GM10266 (cell line): ENCODE measurements around the gene UBASH3A.

ENCODE experiments used
- DNase-seq: peaks from one replicate; pipeline ENCODE4 v3.0.0; 2012; ENCODE audit errors: extremely low spot score
- CTCF ChIP-seq: IDR thresholded peaks from 2 replicates; pipeline ENCODE4 v1.5.1; 2012; ENCODE audit warnings: mild to moderate bottlenecking, low read depth; ENCODE audit not compliant: control insufficient read depth, insufficient read depth; ENCODE audit errors: missing control alignments

UBASH3A gene

GRCh38 chr21:42431196-42431595 is 27.5 kb downstream of the UBASH3A start:
- no peak for DNase-seq
- no peak for TF ChIP-seq CTCF

DNA sequence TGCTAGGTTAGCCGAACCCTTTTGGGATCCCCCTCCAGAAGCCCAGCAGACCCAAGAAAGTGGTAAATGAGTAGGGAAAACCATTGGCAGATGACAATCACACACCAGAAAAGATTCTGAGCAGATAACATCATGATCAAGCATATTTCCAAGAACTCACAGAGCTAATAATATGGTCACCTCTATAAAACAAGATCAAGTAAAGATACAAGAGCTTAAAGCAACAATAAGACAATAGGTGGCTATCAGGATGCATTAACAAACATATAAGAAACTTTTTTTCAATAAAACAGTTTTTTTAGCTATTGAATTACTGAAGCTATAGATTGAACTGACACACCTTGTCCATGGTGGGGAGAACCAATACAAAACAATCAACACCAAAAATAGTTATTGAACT is 29.0 kb downstream of the UBASH3A start:
- DNase-seq: no peak

GRCh38 chr21:42433946-42434551 is 30.3 kb downstream of the UBASH3A start:
- DNase-seq: no peak
- TF ChIP-seq CTCF: no peak

More for the DNA sequence above, 29.0 kb downstream of the UBASH3A start:
- TF ChIP-seq CTCF: no peak

GRCh38 chr21:42434884-42435283 is 31.2 kb downstream of the UBASH3A start:
- DNase-seq: no peak
- no peak for TF ChIP-seq CTCF

- no peak for TF ChIP-seq CTCF
- no peak for DNase-seq
These were observed 31.7 kb downstream of the UBASH3A start for GRCh38 chr21:42435401-42435800.

GRCh38 chr21:42435833-42436232 is 32.1 kb downstream of the UBASH3A start:
- TF ChIP-seq CTCF: no peak
- DNase-seq: no peak

DNA sequence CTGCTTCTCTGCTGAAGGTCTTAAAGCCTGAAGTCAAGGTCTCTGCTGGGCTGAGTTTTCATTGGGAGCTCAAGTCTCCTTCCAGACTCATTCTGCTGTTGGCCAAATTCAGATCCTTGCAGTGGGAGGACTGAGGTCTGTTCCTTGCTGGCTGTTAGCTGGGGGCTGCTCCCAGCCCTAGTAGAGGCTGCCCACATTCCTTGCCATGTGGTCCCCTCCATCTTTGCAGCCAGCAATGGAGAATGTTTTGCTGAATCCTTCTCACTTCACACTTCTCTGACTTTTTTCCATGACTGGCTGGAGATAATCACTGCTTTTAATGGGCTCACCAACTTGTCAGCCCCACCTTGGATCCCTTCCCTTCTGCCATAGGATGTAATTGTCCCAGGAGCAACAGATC is 33.2 kb downstream of the UBASH3A start:
- no peak for TF ChIP-seq CTCF
- no peak for DNase-seq
